ENCODE results near the gene FAM120AOS. TPM values are rescaled to one million over a fixed set of nuclear protein-coding genes. Genes with fewer than 3 reads are reported as not detected.

The FAM120AOS gene
- polyA plus RNA-seq, 1 donor from 2014 or later = 44.5 TPM

DNA sequence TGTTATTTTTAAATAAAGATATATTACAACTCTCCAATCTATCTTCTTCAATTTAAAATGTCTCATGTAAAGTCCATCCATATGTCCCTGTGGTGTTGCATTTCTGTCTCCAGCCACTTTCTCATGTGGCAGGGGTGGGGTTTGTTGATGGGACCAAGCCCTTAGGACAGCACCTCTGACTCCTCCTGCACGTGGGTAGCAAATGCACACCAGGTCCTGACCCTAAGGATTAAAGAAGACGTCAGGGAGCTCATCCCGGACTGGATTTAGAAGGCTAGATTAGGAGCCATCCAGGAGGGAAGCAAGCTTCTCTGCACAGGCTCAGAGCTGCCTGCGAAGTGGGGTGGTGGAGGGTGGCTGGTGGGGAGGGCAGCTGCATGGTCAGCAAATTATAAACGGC lies 38.9 kb upstream of the FAM120AOS start:
- Histone ChIP-seq H2AFZ (ENCODE audit: low read depth, low read length) (no peak overlapping the region), H3K9ac (ENCODE audit: low read length) (no peak overlapping the region), H3K36me3 (ENCODE audit: insufficient read depth, low read length) (peaks cover 11% of the 10 kb centered on the region), H3F3A (ENCODE audit: insufficient read depth, low read length, poor library complexity, severe bottlenecking) (no peaks in the 10 kb centered on the region), H3K27me3 (ENCODE audit: insufficient read depth, low read depth, low read length) (no peaks in the 10 kb centered on the region), H3K9me2 (ENCODE audit: insufficient read depth, low read length) (no peaks in the 10 kb centered on the region), H3K4me2 (ENCODE audit: low read length) (no peak overlapping the region), H3K9me3 (ENCODE audit: low read length) (no peaks in the 10 kb centered on the region), H3K27ac (ENCODE audit: low read length) (no peak overlapping the region), H3K4me3 (ENCODE audit: low read length) (no peak overlapping the region), H4K20me1 (ENCODE audit: insufficient read depth) (no peaks in the 10 kb centered on the region), H3K79me2 (replicated peaks; ENCODE audit: insufficient read depth, low read length) (no peaks in the 10 kb centered on the region)
- TF ChIP-seq CTCF (IDR thresholded peaks at IDR 0.05; ENCODE audit: poor library complexity, severe bottlenecking) (no peak), TAF1 (IDR thresholded peaks at IDR 0.05; ENCODE audit: low read depth) (no peak), POLR2AphosphoS5 (IDR thresholded peaks at IDR 0.05) (no peak), MXI1 (conservative IDR thresholded peaks at IDR 0.05; ENCODE audit: poor library complexity, severe bottlenecking) (no peak), EZH2 (IDR thresholded peaks at IDR 0.05; ENCODE audit: borderline replicate concordance, insufficient read depth, low read length, poor library complexity, severe bottlenecking) (no peak), EP300 (conservative IDR thresholded peaks at IDR 0.05; ENCODE audit: poor library complexity, severe bottlenecking) (no peak), RAD21 (conservative IDR thresholded peaks at IDR 0.05) (no peak), SMC3 (conservative IDR thresholded peaks at IDR 0.05; ENCODE audit: poor library complexity) (no peak)
- TF ChIP-seq, protein P1, sequence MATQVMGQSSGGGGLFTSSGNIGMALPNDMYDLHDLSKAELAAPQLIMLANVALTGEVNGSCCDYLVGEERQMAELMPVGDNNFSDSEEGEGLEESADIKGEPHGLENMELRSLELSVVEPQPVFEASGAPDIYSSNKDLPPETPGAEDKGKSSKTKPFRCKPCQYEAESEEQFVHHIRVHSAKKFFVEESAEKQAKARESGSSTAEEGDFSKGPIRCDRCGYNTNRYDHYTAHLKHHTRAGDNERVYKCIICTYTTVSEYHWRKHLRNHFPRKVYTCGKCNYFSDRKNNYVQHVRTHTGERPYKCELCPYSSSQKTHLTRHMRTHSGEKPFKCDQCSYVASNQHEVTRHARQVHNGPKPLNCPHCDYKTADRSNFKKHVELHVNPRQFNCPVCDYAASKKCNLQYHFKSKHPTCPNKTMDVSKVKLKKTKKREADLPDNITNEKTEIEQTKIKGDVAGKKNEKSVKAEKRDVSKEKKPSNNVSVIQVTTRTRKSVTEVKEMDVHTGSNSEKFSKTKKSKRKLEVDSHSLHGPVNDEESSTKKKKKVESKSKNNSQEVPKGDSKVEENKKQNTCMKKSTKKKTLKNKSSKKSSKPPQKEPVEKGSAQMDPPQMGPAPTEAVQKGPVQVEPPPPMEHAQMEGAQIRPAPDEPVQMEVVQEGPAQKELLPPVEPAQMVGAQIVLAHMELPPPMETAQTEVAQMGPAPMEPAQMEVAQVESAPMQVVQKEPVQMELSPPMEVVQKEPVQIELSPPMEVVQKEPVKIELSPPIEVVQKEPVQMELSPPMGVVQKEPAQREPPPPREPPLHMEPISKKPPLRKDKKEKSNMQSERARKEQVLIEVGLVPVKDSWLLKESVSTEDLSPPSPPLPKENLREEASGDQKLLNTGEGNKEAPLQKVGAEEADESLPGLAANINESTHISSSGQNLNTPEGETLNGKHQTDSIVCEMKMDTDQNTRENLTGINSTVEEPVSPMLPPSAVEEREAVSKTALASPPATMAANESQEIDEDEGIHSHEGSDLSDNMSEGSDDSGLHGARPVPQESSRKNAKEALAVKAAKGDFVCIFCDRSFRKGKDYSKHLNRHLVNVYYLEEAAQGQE (IDR thresholded peaks at IDR 0.05; ENCODE audit: borderline replicate concordance) = no peak

GRCh38 chr9:93491593-93492232 lies 38.3 kb upstream of the FAM120AOS start:
- Histone ChIP-seq H4K20me1 (ENCODE audit: insufficient read depth) (no peaks in the 10 kb centered on the region), H3K79me2 (replicated peaks; ENCODE audit: insufficient read depth, low read length) (no peaks in the 10 kb centered on the region), H3F3A (ENCODE audit: insufficient read depth, low read length, poor library complexity, severe bottlenecking) (no peaks in the 10 kb centered on the region), H3K36me3 (ENCODE audit: insufficient read depth, low read length) (peaks cover 9% of the 10 kb centered on the region), H3K4me3 (ENCODE audit: low read length) (no peak overlapping the region), H3K9me3 (ENCODE audit: low read length) (no peaks in the 10 kb centered on the region), H3K9me2 (ENCODE audit: insufficient read depth, low read length) (no peaks in the 10 kb centered on the region), H3K27ac (ENCODE audit: low read length) (no peak overlapping the region), H2AFZ (ENCODE audit: low read depth, low read length) (no peak overlapping the region), H3K4me2 (ENCODE audit: low read length) (no peak overlapping the region), H3K9ac (ENCODE audit: low read length) (no peak overlapping the region), H3K27me3 (ENCODE audit: insufficient read depth, low read depth, low read length) (no peaks in the 10 kb centered on the region)
- no peak for TF ChIP-seq RAD21 (conservative IDR thresholded peaks at IDR 0.05)
